H1 (cell line): ENCODE results near the gene GPATCH11. TPM values are rescaled to one million over a fixed set of nuclear protein-coding genes. Genes with fewer than 3 reads are reported as not detected.

Experiments
- polyA plus RNA-seq, 7 experiments: library from polyadenylated mRNA; depleted of rRNA in 3 of 7; stranded (reverse) in 5 of 7; unstranded in 2 of 7; fragments of >200 nt in 5 of 7; fragments of 200-250 nt in 2 of 7; gene quantifications; 1 replicate in 5 of 7; 2 replicates in 1 of 7; 4 replicates in 1 of 7; pipeline versions ENCODE4 v1.2.1 to v1.2.3, GENCODE V29; 2011 to 2013; ENCODE audit warnings: missing spikeins in 2 of 7, mixed read lengths in 2 of 7
- total RNA-seq: library from RNA; stranded (reverse); fragmentation: NEBNext Ultra II Directional; extraction: Animal tissue kit (Norgen Biotek cat#: 25700); gene quantifications from 2 replicates; pipeline ENCODE4 v1.2.1, GENCODE V29; 2021

The GPATCH11 gene
- total and polyA plus RNA-seq, 2 of the 8 experiments (the other 6 are each of a cell fraction or from before 2014, with no cell fraction given), result 0.60 to 3.4 TPM

Other genes starting within 250 kb of the GPATCH11 start
- gene STRN, start 118.0 kb upstream of the GPATCH11 start, total RNA-seq, result 38.9 and 47.0 TPM in 2 replicates
- 6.4 and 8.3 TPM in 2 replicates for gene STRN, start 118.0 kb upstream of the GPATCH11 start, polyA plus RNA-seq (2011; rRNA removed)
- gene HEATR5B, start 146 bp upstream of the GPATCH11 start, total RNA-seq, result 11.3 and 12.6 TPM in 2 replicates
- 5.5 and 7.0 TPM in 2 replicates for gene HEATR5B, start 146 bp upstream of the GPATCH11 start, polyA plus RNA-seq (2011; rRNA removed)
- gene EIF2AK2, start 72.5 kb downstream of the GPATCH11 start, total RNA-seq, result 46.3 and 46.9 TPM in 2 replicates
- 6.8 and 13.1 TPM in 2 replicates for gene EIF2AK2, start 72.5 kb downstream of the GPATCH11 start, polyA plus RNA-seq (2011; rRNA removed)
- not detected in 2 replicates for gene SULT6B1, start 104.2 kb downstream of the GPATCH11 start, total RNA-seq
- gene SULT6B1, start 104.2 kb downstream of the GPATCH11 start, polyA plus RNA-seq (2011; rRNA removed), result not detected in 2 replicates
- 43.5 and 43.6 TPM in 2 replicates for gene CEBPZOS, start 112.0 kb downstream of the GPATCH11 start, total RNA-seq
- gene CEBPZOS, start 112.0 kb downstream of the GPATCH11 start, polyA plus RNA-seq (2011; rRNA removed), result 20.5 and 27.3 TPM in 2 replicates
- 186 and 201 TPM in 2 replicates for gene CEBPZ, start 147.1 kb downstream of the GPATCH11 start, total RNA-seq
- 14.7 and 19.1 TPM in 2 replicates for gene CEBPZ, start 147.1 kb downstream of the GPATCH11 start, polyA plus RNA-seq (2011; rRNA removed)
- 46.8 and 56.0 TPM in 2 replicates for gene NDUFAF7, start 147.1 kb downstream of the GPATCH11 start, total RNA-seq
- 34.0 and 50.2 TPM in 2 replicates for gene NDUFAF7, start 147.1 kb downstream of the GPATCH11 start, polyA plus RNA-seq (2011; rRNA removed)
- 55.2 and 63.3 TPM in 2 replicates for gene PRKD3, start 240.3 kb downstream of the GPATCH11 start, total RNA-seq
- gene PRKD3, start 240.3 kb downstream of the GPATCH11 start, polyA plus RNA-seq (2011; rRNA removed), result 10.0 and 12.0 TPM in 2 replicates